Lower leg skin (tissue), 3 donors: ENCODE results near the gene BMP6.

Source experiments
- CTCF ChIP-seq, 3 donors: fragments of 450-650 bp; IDR thresholded peaks; one replicate each; pipeline ENCODE4 v1.5.1; 2016; ENCODE audit warnings: antibody characterized with exemption in 3 of 3, mild to moderate bottlenecking in 3 of 3, moderate library complexity in 2 of 3
- POLR2A ChIP-seq, 2 donors: fragments of 450-650 bp; IDR thresholded peaks; one replicate each; pipeline ENCODE4 v1.6.1; 2016 to 2017; ENCODE audit warnings: antibody characterized with exemption in 2 of 2, mild to moderate bottlenecking in 1 of 2, moderate library complexity in 1 of 2

GRCh38 chr6:7880718-7881107 is 154.8 kb downstream of the BMP6 start:
- TF ChIP-seq CTCF (IDR thresholded peaks at IDR 0.05) (no peak), POLR2A (IDR thresholded peaks at IDR 0.05) (no peak)
